Uterus (tissue), 2 donors: Measurements from ENCODE around the gene FXN.

Source experiments
- CTCF ChIP-seq, 4 experiments: fragments of 200-600 bp in 2 of 4; fragments of 450-650 bp in 2 of 4; sonication (generic) in 2 of 4; IDR thresholded peaks; one replicate each; pipeline ENCODE4 v1.5.1; 2016 to 2019; ENCODE audit warnings: antibody characterized with exemption in 4 of 4, mild to moderate bottlenecking in 2 of 4, moderate library complexity in 1 of 4
- POLR2A ChIP-seq, 2 donors: fragments of 450-650 bp; IDR thresholded peaks; one replicate each; pipeline ENCODE4 v1.6.1; 2016; ENCODE audit warnings: antibody characterized with exemption in 2 of 2, mild to moderate bottlenecking in 1 of 2, moderate library complexity in 1 of 2

GRCh38 chr9:69137311-69137710, 101.8 kb downstream of the FXN start:
- no peak for TF ChIP-seq CTCF (IDR thresholded peaks at IDR 0.05)
- no peak for TF ChIP-seq POLR2A (IDR thresholded peaks at IDR 0.05)
